HepG2 (cell line): Measurements from ENCODE around the gene EBF4. TPM values are rescaled to one million over a fixed set of nuclear protein-coding genes. Genes with fewer than 3 reads are reported as not detected.

ENCODE experiments used
- ATAC-seq: fragments of 200-7000 bp; cut with Tn5 transposase; 3 replicates; pipeline ENCODE4 v1.9.1; 2020; ENCODE audit warnings: mild to moderate bottlenecking, moderate library complexity
- BruUV-seq: library from RNA; stranded (reverse); fragments of 400-500 nt; replicated peaks from 2 replicates; lab custom pipeline; 2021; lab: Mats Ljungman, UMichigan
- CTCF ChIA-PET: fragments of 300-600 bp; formaldehyde crosslinking; extraction: SDS; loops from one replicate; lab custom pipeline; 2021; ENCODE audit warnings: low total read pairs, inconsistent platforms, low intra/inter-chr PET ratio; lab: Yijun Ruan, JAX
- POLR2A ChIA-PET: fragments of 350-600 bp; sonication (Branson Sonifier 250); formaldehyde crosslinking; loops from one replicate; lab custom pipeline; 2020; ENCODE audit warnings: antibody characterized with exemption, inconsistent platforms; lab: Yijun Ruan, JAX
- DNase-seq: peaks from one replicate; pipeline ENCODE4 v3.0.0-alpha.2; 2015; ENCODE audit warnings: low spot score
- FAIRE-seq: peaks from 3 replicates; lab custom pipeline; 2011; peaks lifted over from hg19 to GRCh38; lab: Jason Lieb, UNC
- H2AFZ ChIP-seq: one replicate; pipeline ENCODE4 v1.6.1; 2011; ENCODE audit warnings: low read length, inconsistent platforms
- H3K27ac ChIP-seq: fragments of 300-600 bp; 3 replicates; pipeline ENCODE4 v1.8.0; 2011; ENCODE audit warnings: mixed run types, mild to moderate bottlenecking, mixed read lengths, low read length, inconsistent platforms; ENCODE audit not compliant: insufficient read depth; ENCODE audit errors: extremely low read length
- H3K27me3 ChIP-seq, 2 experiments: fragments of 200-600 bp in 1 of 2; 2 replicates in 1 of 2; 3 replicates in 1 of 2; pipeline versions ENCODE4 v1.6.0 to v1.8.0; 2011; ENCODE audit warnings: low read length in 2 of 2, mild to moderate bottlenecking in 2 of 2, moderate library complexity in 2 of 2, inconsistent platforms in 1 of 2; ENCODE audit not compliant: insufficient read depth in 2 of 2, control insufficient read depth in 1 of 2
- H3K36me3 ChIP-seq, 2 experiments: fragments of 200-600 bp in 1 of 2; replicated peaks in 1 of 2; 2 replicates in 1 of 2; 3 replicates in 1 of 2; pipeline versions ENCODE4 v1.5.1 to v1.8.0; 2011; ENCODE audit warnings: low read length in 2 of 2, inconsistent platforms in 1 of 2; ENCODE audit not compliant: insufficient read depth in 2 of 2, control insufficient read depth in 1 of 2
- H3K4me1 ChIP-seq: 2 replicates; pipeline ENCODE4 v1.5.1; 2012; ENCODE audit warnings: low read length, inconsistent platforms; ENCODE audit not compliant: insufficient read depth
- H3K4me2 ChIP-seq: 2 replicates; pipeline ENCODE4 v1.6.0; 2011; ENCODE audit warnings: low read depth, low read length, inconsistent platforms
- H3K4me3 ChIP-seq, 3 experiments: fragments of 200-600 bp in 1 of 3; sonication (generic), shearing (Covaris generic) in 1 of 3; replicated peaks in 1 of 3; 2 replicates each; pipeline ENCODE4 v1.5.1; 2011 to 2016; ENCODE audit warnings: low read length in 3 of 3, inconsistent platforms in 2 of 3, low read depth in 2 of 3, mild to moderate bottlenecking in 2 of 3, control low read depth in 1 of 3, mixed read lengths in 1 of 3; ENCODE audit not compliant: insufficient read depth in 1 of 3
- H3K79me2 ChIP-seq: one replicate; pipeline ENCODE4 v1.6.1; 2011; ENCODE audit warnings: low read length, inconsistent platforms; ENCODE audit not compliant: insufficient read depth
- H3K9ac ChIP-seq: 2 replicates; pipeline ENCODE4 v1.6.0; 2011; ENCODE audit warnings: mild to moderate bottlenecking, low read depth, low read length, inconsistent platforms; ENCODE audit not compliant: insufficient read depth
- H3K9me3 ChIP-seq: 2 replicates; pipeline ENCODE4 v1.5.1; 2012; ENCODE audit warnings: mild to moderate bottlenecking, low read length
- H4K20me1 ChIP-seq: 2 replicates; pipeline ENCODE4 v1.6.0; 2011; ENCODE audit warnings: inconsistent platforms, mild to moderate bottlenecking, low read length, moderate library complexity; ENCODE audit not compliant: insufficient read depth
- ADNP ChIP-seq: sonication (generic); formaldehyde crosslinking; IDR thresholded peaks from 2 replicates; pipeline ENCODE4 v1.4.0; 2020; ENCODE audit warnings: missing genetic modification reagents
- FOXM1 ChIP-seq: sonication (generic); formaldehyde crosslinking; IDR thresholded peaks from 2 replicates; pipeline ENCODE4 v1.5.0; 2020; ENCODE audit warnings: missing genetic modification reagents
- HIVEP1 ChIP-seq: sonication (generic); formaldehyde crosslinking; IDR thresholded peaks from 2 replicates; pipeline ENCODE4 v1.4.0; 2020; ENCODE audit warnings: mild to moderate bottlenecking, missing genetic modification reagents
- KDM2A ChIP-seq: sonication (generic); formaldehyde crosslinking; IDR thresholded peaks from 2 replicates; pipeline ENCODE4 v1.4.0; 2020; ENCODE audit warnings: low read depth, missing genetic modification reagents, borderline replicate concordance
- NCOA2 ChIP-seq: sonication (generic); formaldehyde crosslinking; IDR thresholded peaks from 2 replicates; pipeline ENCODE4 v1.8.0; 2022; ENCODE audit warnings: inconsistent platforms
- POLR2AphosphoS5 ChIP-seq: IDR thresholded peaks from 2 replicates; pipeline ENCODE4 v1.6.1; 2012; ENCODE audit warnings: low read depth, low read length
- SOX6 ChIP-seq, 2 experiments: fragments of 450-650 bp in 1 of 2; sonication (generic) in 1 of 2; formaldehyde crosslinking in 1 of 2; IDR thresholded peaks; 2 replicates each; pipeline versions ENCODE4 v1.4.0 to v1.6.1; 2017 to 2020; ENCODE audit warnings: antibody characterized with exemption in 1 of 2, mild to moderate bottlenecking in 1 of 2, missing genetic modification reagents in 1 of 2
- SP4 ChIP-seq: sonication (generic); formaldehyde crosslinking; IDR thresholded peaks from 2 replicates; pipeline ENCODE4 v1.8.1; 2023; ENCODE audit warnings: mild to moderate bottlenecking, missing genetic modification reagents
- STAG1 ChIP-seq: sonication (generic); formaldehyde crosslinking; IDR thresholded peaks from 2 replicates; pipeline ENCODE4 v1.4.0; 2020; ENCODE audit warnings: missing genetic modification reagents
- ZBTB37 ChIP-seq: sonication (generic); formaldehyde crosslinking; IDR thresholded peaks from 2 replicates; pipeline ENCODE4 v1.4.0; 2020; ENCODE audit warnings: mild to moderate bottlenecking, missing genetic modification reagents
- ZFP91 ChIP-seq: sonication (generic); formaldehyde crosslinking; IDR thresholded peaks from 2 replicates; pipeline ENCODE4 v1.9.0; 2022; ENCODE audit warnings: missing genetic modification reagents, mild to moderate bottlenecking, borderline replicate concordance
- ZNF598 ChIP-seq: sonication (generic); formaldehyde crosslinking; IDR thresholded peaks from 2 replicates; pipeline ENCODE4 v1.5.1; 2020; ENCODE audit warnings: mild to moderate bottlenecking, missing genetic modification reagents, borderline replicate concordance
- ZNF761 ChIP-seq: sonication (generic); formaldehyde crosslinking; conservative IDR thresholded peaks from 2 replicates; pipeline ENCODE4 v1.4.0; 2020; ENCODE audit warnings: mild to moderate bottlenecking, missing genetic modification reagents
- ZNF784 ChIP-seq: sonication (generic); formaldehyde crosslinking; IDR thresholded peaks from 2 replicates; pipeline ENCODE4 v1.5.1; 2020; ENCODE audit warnings: missing genetic modification reagents, mild to moderate bottlenecking, borderline replicate concordance
- ZNF800 ChIP-seq: sonication (generic); formaldehyde crosslinking; IDR thresholded peaks from 2 replicates; pipeline ENCODE4 v1.4.0; 2020; ENCODE audit warnings: missing genetic modification reagents
- WGBS: methylation state at CpG from one replicate; pipeline ENCODE4 v1.1.6; 2017; ENCODE audit warnings: low lambda C conversion rate; 5-methylcytosine and 5-hydroxymethylcytosine counted together
- in situ Hi-C: cut with HindIII; loops from 2 replicates; pipeline ENCODE4 v1.10.0; 2017; ENCODE audit warnings: low pct_unique_long_range_greater_than_20kb; ENCODE audit not compliant: extremely low pct_ligation_motif_present
- intact Hi-C: fragments of 100-400 bp; cut with micrococcal nuclease; formaldehyde crosslinking; loops from one replicate; pipeline ENCODE4 v1.10.0; 2022; ENCODE audit not compliant: unreplicated experiment
- polyA plus RNA-seq, 8 experiments: library from polyadenylated mRNA; depleted of rRNA in 3 of 8; stranded (reverse) in 7 of 8; unstranded in 1 of 8; fragments of >200 nt; fragmentation: Illumina TruSeq in 4 of 8; extraction: Trizol in 4 of 8; gene quantifications; 2 replicates each; pipeline versions ENCODE4 v1.2.1 to v1.2.3, GENCODE V29; 2011 to 2016; ENCODE audit warnings: low read depth in 4 of 8, missing spikeins in 1 of 8, mixed read lengths in 1 of 8; ENCODE audit not compliant: insufficient read depth in 1 of 8
- total RNA-seq, 5 experiments: library from RNA; depleted of rRNA; stranded (reverse); fragments of >200 nt; fragmentation: Illumina TruSeq; extraction: Trizol; gene quantifications; 2 replicates each; pipeline ENCODE4 v1.2.3, GENCODE V29; 2016; ENCODE audit warnings: low read depth in 1 of 5

EBF4 gene
- total and polyA plus RNA-seq, 2 of the 13 experiments (the other 11 are each of a cell fraction or from before 2014, with no cell fraction given) = 0.84 to 2.2 TPM

- TF ChIP-seq STAG1 (CRISPR knock-in tag) = peak; percentile 76
Observed at GRCh38 chr20:2713285-2713684, 20.7 kb downstream of the EBF4 start (continued).

DNA sequence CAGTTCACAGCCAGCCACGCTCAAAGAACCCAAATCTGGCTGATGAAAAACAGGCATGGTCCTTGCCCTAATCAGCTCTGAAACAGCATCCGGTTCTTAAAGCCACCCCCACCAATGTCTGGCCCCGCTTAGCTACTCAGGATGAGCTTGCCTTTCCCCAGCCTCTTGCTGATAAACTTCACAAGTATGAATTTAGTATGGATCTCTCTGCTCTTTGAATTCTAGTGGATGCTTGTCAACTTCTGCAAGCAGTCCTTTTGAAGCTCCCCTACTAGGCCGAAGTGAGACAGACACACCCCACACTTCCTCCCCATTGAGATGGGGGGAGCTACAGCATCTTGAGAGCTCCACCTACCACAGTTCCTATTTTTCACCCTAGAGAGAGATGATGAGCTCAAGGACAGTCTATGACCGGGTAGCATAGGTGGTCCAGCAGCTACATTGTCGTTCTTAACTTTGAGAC lies 36.7 kb downstream of the EBF4 start:
- Histone ChIP-seq H3K27me3 (peaks cover 0 to 26% of the 10 kb centered on the region in 2 experiments; a peak in 2 of 5 replicates), H2AFZ (no peak overlapping the region), H3K79me2 (no peaks in the 10 kb centered on the region), H3K4me1 (no peaks in the 10 kb centered on the region), H3K4me3 (no peak overlapping the region), H3K9ac (no peak overlapping the region), H3K36me3 (no peaks in the 10 kb centered on the region), H4K20me1 (no peaks in the 10 kb centered on the region), H3K9me3 (no peaks in the 10 kb centered on the region), H3K27ac (no peak overlapping the region), H3K4me2 (no peak overlapping the region)
- ATAC-seq (no peak), FAIRE-seq (no peak), DNase-seq (no peak)
- WGBS = 14% methylated on average over 6 of the region's 6 CpGs
- POLR2A ChIA-PET = no interaction called here
- CTCF ChIA-PET = no interaction called here
- BruUV-seq = no TSS peak
- in situ Hi-C loops = no loop called here
- intact Hi-C loops = no loop called here
- no peak for TF ChIP-seq SOX6 (IDR thresholded peaks at IDR 0.05)
- no peak for TF ChIP-seq SOX6 (CRISPR knock-in tag; IDR thresholded peaks at IDR 0.05)
- TF ChIP-seq HIVEP1 (CRISPR knock-in tag) = no peak
- TF ChIP-seq POLR2AphosphoS5 = no peak
- no peak for TF ChIP-seq ZNF800 (CRISPR knock-in tag)
- no peak for TF ChIP-seq FOXM1 (CRISPR knock-in tag)
- TF ChIP-seq ZNF761 = no peak
- no peak for TF ChIP-seq ZNF598 (CRISPR knock-in tag)
- no peak for TF ChIP-seq KDM2A (CRISPR knock-in tag)
- no peak for TF ChIP-seq NCOA2 (CRISPR knock-in tag)
- no peak for TF ChIP-seq SP4
- no peak for TF ChIP-seq ZNF784 (CRISPR knock-in tag)
- no peak for TF ChIP-seq ZFP91 (CRISPR knock-in tag)
- TF ChIP-seq ZBTB37 (CRISPR knock-in tag) = no peak
- no peak for TF ChIP-seq ADNP (CRISPR knock-in tag)
